Astrocyte of the cerebellum (primary cell): ENCODE results near the gene PPM1J.

ENCODE experiments used
- DNase-seq: peaks from one replicate; pipeline ENCODE4 v3.0.0-alpha.2; 2011; ENCODE audit warnings: low read depth
- H3K4me3 ChIP-seq: 2 replicates; pipeline ENCODE4 v1.5.1; 2011; ENCODE audit warnings: mild to moderate bottlenecking, low read depth, low read length, moderate library complexity
- CTCF ChIP-seq: IDR thresholded peaks from 2 replicates; pipeline ENCODE4 v1.5.1; 2012; ENCODE audit warnings: low read length, low read depth, moderate library complexity, mild to moderate bottlenecking; ENCODE audit errors: missing control alignments
- in situ Hi-C: cut with HindIII; loops from 2 replicates; pipeline ENCODE4 v1.10.0; 2017; ENCODE audit warnings: low sequenced_read_pairs

The PPM1J gene

GRCh38 chr1:112748396-112748795 is 33.3 kb upstream of the PPM1J start:
- in situ Hi-C loops, result no loop called here
- H3K4me3 ChIP-seq, result no peak overlapping the region
- DNase-seq, result no peak
- no peak for TF ChIP-seq CTCF

- H3K4me3 ChIP-seq, result peak overlapping the region; percentile 28
- no peak for DNase-seq
- peak; percentile 38 for TF ChIP-seq CTCF
- in situ Hi-C loops, result no loop called here
Measured at GRCh38 chr1:112744009-112744578, 29.0 kb upstream of the PPM1J start.

- no peak for DNase-seq
- H3K4me3 ChIP-seq, result peak overlapping the region; percentile 28
- in situ Hi-C loops, result no loop called here
- TF ChIP-seq CTCF, result no peak
Measured at GRCh38 chr1:112743174-112744008, 28.3 kb upstream of the PPM1J start.

GRCh38 chr1:112737573-112737972 is 22.4 kb upstream of the PPM1J start:
- no peak for TF ChIP-seq CTCF
- in situ Hi-C loops, result no loop called here
- no peak for DNase-seq
- no peak overlapping the region for H3K4me3 ChIP-seq

GRCh38 chr1:112735752-112736151 is 20.6 kb upstream of the PPM1J start:
- DNase-seq, result peak; percentile 5
- no peak overlapping the region for H3K4me3 ChIP-seq
- in situ Hi-C loops, result no loop called here
- TF ChIP-seq CTCF, result no peak

- no peak overlapping the region for H3K4me3 ChIP-seq
- DNase-seq, result no peak
- in situ Hi-C loops, result no loop called here
- no peak for TF ChIP-seq CTCF
Measured at GRCh38 chr1:112731451-112731850, 16.3 kb upstream of the PPM1J start.
